Lower leg skin (tissue), 3 donors: ENCODE results near the gene AATF.

Source experiments
- POLR2A ChIP-seq, 2 donors: fragments of 450-650 bp; IDR thresholded peaks; one replicate each; pipeline ENCODE4 v1.6.1; 2016 to 2017; ENCODE audit warnings: antibody characterized with exemption in 2 of 2, mild to moderate bottlenecking in 1 of 2, moderate library complexity in 1 of 2
- TF ChIP-seq, protein P1 (sequence below), 3 donors: fragments of 450-650 bp; IDR thresholded peaks; one replicate each; pipeline ENCODE4 v1.5.1; 2016; ENCODE audit warnings: antibody characterized with exemption in 3 of 3, mild to moderate bottlenecking in 3 of 3, moderate library complexity in 2 of 3

DNA sequence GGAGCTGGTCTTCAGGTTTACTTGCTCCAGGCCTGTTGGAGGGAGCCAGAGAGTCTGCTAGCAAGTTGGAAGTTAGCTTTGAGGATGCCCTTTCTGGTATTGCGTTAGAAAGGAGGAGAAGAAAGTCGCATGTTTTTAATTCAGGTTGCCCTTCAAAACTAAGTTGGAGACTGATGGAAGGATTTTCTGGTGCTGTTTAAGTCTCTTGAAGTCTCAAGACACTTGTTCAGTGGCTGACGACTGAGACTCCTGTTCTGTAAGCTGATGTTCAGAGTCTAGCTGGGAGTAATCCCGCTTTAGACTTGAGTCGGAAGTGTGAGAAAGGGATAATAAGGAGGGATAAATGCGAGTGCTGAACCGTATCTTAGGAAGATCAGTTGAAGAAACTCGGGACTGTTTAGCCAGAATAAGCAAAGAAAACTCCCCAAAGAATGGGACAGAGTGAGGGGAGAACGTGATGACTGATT lies 740 bp downstream of the AATF start:
- no peak for TF ChIP-seq POLR2A (IDR thresholded peaks at IDR 0.05)
- TF ChIP-seq, protein P1, sequence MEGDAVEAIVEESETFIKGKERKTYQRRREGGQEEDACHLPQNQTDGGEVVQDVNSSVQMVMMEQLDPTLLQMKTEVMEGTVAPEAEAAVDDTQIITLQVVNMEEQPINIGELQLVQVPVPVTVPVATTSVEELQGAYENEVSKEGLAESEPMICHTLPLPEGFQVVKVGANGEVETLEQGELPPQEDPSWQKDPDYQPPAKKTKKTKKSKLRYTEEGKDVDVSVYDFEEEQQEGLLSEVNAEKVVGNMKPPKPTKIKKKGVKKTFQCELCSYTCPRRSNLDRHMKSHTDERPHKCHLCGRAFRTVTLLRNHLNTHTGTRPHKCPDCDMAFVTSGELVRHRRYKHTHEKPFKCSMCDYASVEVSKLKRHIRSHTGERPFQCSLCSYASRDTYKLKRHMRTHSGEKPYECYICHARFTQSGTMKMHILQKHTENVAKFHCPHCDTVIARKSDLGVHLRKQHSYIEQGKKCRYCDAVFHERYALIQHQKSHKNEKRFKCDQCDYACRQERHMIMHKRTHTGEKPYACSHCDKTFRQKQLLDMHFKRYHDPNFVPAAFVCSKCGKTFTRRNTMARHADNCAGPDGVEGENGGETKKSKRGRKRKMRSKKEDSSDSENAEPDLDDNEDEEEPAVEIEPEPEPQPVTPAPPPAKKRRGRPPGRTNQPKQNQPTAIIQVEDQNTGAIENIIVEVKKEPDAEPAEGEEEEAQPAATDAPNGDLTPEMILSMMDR (IDR thresholded peaks at IDR 0.05) = no peak
